Measurements from ENCODE around the gene ZDHHC1. TPM values are rescaled to one million over a fixed set of nuclear protein-coding genes. Genes with fewer than 3 reads are reported as not detected.

Gene ZDHHC1
- total and polyA plus RNA-seq, 2 of the 13 experiments (the other 11 are each of a cell fraction or from before 2014, with no cell fraction given), result 0.51 to 1.1 TPM

- TF ChIP-seq KIAA2018 (CRISPR knock-in tag; IDR thresholded peaks at IDR 0.05; ENCODE audit: borderline replicate concordance) (no peak), RXRB (CRISPR knock-in tag; IDR thresholded peaks at IDR 0.05; ENCODE audit: borderline replicate concordance) (peak; percentile 99), PBX3 (CRISPR knock-in tag; IDR thresholded peaks at IDR 0.05; ENCODE audit: borderline replicate concordance) (no peak), NCOA1 (CRISPR knock-in tag; IDR thresholded peaks at IDR 0.05) (peak; percentile 99), PPARG (CRISPR knock-in tag; conservative IDR thresholded peaks at IDR 0.05) (peak; percentile 98), HMGXB4 (CRISPR knock-in tag; IDR thresholded peaks at IDR 0.05; ENCODE audit: borderline replicate concordance in 1 of 2, low read depth in 1 of 2) (0 out of 4 replicates have a peak, but pooled peaks have one; percentile 22 to 25), ZNF747 (CRISPR knock-in tag; IDR thresholded peaks at IDR 0.05; ENCODE audit: borderline replicate concordance) (no peak), EZH2 (conservative IDR thresholded peaks at IDR 0.05; ENCODE audit: low read depth, low read length) (no peak), MLX (CRISPR knock-in tag; IDR thresholded peaks at IDR 0.05) (no peak; the same call in 1 of the 2 replicates), MTA1 (CRISPR knock-in tag; IDR thresholded peaks at IDR 0.05; ENCODE audit: borderline replicate concordance) (peak; percentile 78; the same call in 1 of the 2 replicates)
Measured at GRCh38 chr16:67445913-67446907, 29.9 kb upstream of the ZDHHC1 start (continued).

Data from HepG2 (cell line).